ENCODE data around the gene SVEP1.

The SVEP1 gene

DNA sequence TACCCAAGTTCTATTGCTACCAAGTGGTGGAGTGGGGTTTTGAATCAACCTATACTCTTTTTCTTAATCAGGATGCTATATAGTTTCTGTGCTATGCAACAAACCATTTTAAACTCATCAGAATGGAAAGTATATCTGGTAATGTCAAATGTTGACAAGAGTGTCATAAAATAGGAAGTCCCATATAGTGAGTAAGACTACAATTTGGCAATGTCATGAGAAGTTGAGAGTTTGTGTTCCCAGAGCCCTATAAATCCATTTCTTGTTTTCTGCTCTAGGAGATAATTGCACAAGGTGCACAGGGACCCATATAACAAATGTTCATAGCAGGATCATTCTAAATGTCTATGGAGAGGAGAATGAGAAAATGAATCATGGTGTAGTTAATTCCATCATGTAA lies 132.1 kb downstream of the SVEP1 start:
- H3K4me3 Mint-ChIP-seq, result no peak overlapping the region
- no peak overlapping the region for H3K27ac Mint-ChIP-seq
- H3K27me3 Mint-ChIP-seq (ENCODE audit: low read depth, poor library complexity), result no peaks in the 10 kb centered on the region
- no peak for DNase-seq
- peaks cover 13% of the 10 kb centered on the region for H3K9me3 Mint-ChIP-seq
- TF ChIP-seq, protein P1, sequence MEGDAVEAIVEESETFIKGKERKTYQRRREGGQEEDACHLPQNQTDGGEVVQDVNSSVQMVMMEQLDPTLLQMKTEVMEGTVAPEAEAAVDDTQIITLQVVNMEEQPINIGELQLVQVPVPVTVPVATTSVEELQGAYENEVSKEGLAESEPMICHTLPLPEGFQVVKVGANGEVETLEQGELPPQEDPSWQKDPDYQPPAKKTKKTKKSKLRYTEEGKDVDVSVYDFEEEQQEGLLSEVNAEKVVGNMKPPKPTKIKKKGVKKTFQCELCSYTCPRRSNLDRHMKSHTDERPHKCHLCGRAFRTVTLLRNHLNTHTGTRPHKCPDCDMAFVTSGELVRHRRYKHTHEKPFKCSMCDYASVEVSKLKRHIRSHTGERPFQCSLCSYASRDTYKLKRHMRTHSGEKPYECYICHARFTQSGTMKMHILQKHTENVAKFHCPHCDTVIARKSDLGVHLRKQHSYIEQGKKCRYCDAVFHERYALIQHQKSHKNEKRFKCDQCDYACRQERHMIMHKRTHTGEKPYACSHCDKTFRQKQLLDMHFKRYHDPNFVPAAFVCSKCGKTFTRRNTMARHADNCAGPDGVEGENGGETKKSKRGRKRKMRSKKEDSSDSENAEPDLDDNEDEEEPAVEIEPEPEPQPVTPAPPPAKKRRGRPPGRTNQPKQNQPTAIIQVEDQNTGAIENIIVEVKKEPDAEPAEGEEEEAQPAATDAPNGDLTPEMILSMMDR (IDR thresholded peaks at IDR 0.05), result no peak
- H3K4me1 Mint-ChIP-seq, result peaks cover 12% of the 10 kb centered on the region
- H3K36me3 Mint-ChIP-seq (ENCODE audit: low read depth), result peaks cover 14% of the 10 kb centered on the region

DNA sequence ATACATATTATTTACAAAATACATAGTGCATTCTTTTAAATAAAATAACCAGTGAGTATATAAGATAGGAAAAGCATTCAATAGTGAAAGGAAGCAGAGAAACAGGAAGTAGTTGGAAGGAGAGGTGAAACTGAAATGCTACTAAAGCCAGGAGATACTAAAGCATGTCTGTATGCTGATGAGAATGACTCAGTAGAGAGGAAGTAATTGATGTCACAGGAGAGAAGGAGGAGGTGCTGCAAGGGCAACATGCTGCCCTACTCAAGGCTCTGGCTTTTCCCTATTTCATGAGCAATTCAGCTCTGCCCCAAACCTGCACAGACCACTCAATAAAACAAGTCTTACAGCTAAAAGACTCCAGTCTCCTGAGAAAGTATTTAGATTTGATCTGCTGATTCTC lies 133.4 kb downstream of the SVEP1 start:
- Mint-ChIP-seq H3K4me1 (peaks cover 22% of the 10 kb centered on the region), H3K27me3 (ENCODE audit: low read depth, poor library complexity) (no peaks in the 10 kb centered on the region), H3K36me3 (ENCODE audit: low read depth) (peaks cover 14% of the 10 kb centered on the region), H3K9me3 (peaks cover 13% of the 10 kb centered on the region), H3K4me3 (no peak overlapping the region), H3K27ac (no peak overlapping the region)
- TF ChIP-seq, protein P1 (IDR thresholded peaks at IDR 0.05), result no peak
- no peak for DNase-seq

DNA sequence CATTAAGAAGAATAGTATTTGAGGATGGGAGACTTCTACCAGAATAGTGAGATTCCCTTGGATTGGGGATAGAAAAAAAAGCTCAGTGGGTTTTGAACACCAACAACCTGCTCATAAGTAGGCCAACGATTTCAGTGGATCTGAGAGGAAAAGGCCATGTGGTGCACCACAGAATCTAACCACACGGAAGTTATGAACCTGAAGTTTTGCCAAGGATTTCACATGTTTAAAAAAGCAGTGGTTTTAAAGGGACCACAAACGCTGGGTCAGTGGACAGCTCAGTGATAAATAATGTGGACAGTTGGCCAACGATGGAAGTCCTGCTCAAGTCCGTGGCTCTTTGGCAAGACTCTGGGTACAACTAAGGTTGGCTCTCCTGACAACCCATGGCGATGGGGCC lies 134.6 kb downstream of the SVEP1 start:
- Mint-ChIP-seq H3K4me3 (no peak overlapping the region), H3K27me3 (ENCODE audit: low read depth, poor library complexity) (peaks cover 3% of the 10 kb centered on the region), H3K9me3 (peaks cover 13% of the 10 kb centered on the region), H3K36me3 (ENCODE audit: low read depth) (peaks cover 14% of the 10 kb centered on the region), H3K4me1 (peaks cover 23% of the 10 kb centered on the region), H3K27ac (no peak overlapping the region)
- DNase-seq, result no peak
- TF ChIP-seq, protein P1 (IDR thresholded peaks at IDR 0.05), result no peak

DNA sequence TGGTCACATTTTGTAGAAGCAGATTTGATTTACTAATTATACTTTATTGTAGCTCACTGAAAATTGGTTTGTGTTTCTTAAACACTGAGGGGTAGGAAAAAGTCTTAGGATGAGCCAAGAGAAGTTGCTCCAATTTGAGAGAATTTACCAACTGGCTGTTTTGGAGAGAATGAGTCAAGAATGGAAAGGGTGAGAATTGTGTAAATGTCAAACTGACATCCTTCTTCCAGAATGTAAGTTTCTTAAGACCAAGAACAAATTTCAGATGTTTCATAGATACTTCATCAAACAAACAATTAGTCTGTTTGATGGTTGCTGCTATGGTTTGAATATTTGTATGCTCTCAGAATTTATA lies 135.7 kb downstream of the SVEP1 start:
- DNase-seq, result no peak
- TF ChIP-seq, protein P1 (IDR thresholded peaks at IDR 0.05), result no peak
- Mint-ChIP-seq H3K27ac (no peak overlapping the region), H3K4me1 (peaks cover 23% of the 10 kb centered on the region), H3K9me3 (peaks cover 13% of the 10 kb centered on the region), H3K36me3 (ENCODE audit: low read depth) (peaks cover 14% of the 10 kb centered on the region), H3K4me3 (no peak overlapping the region), H3K27me3 (ENCODE audit: low read depth, poor library complexity) (peaks cover 3% of the 10 kb centered on the region)

DNA sequence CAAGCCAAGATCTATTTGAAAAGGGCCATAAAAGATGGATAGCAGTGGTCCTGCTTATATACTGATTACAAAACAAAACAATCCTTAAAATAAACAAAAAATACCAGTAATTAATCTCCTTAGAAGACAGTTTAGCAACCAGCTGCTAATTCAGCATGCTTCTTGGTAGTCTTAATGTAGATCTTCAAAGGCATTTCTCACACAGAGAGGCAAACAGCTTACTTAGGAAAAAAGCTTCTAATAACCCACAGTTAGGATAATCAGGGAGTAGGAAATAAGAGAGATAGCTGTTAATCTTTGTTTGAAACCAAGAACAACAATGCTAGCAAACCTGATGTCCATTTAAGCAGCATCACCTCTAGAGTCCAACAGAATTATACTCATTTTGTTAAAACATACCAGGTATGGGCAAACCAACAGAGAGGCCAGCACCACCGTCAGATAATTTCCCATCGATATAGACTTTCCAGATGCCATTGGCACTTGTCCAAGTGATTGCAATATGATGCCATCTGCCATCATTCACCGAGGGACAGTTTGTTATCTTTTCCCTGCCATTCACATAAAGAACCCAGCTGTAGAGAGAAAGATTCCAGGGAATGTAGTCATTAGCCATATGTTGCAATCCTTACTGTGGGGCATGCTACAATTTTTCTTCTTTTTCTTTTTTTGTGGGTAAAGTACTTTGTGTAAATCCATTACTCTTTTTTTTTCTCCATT lies 136.2 kb downstream of the SVEP1 start:
- Mint-ChIP-seq H3K9me3 (peaks cover 13% of the 10 kb centered on the region), H3K4me1 (peaks cover 23% of the 10 kb centered on the region), H3K27me3 (ENCODE audit: low read depth, poor library complexity) (peaks cover 3% of the 10 kb centered on the region), H3K27ac (no peak overlapping the region), H3K4me3 (no peak overlapping the region), H3K36me3 (ENCODE audit: low read depth) (peaks cover 14% of the 10 kb centered on the region)
- DNase-seq, result no peak
- TF ChIP-seq, protein P1 (IDR thresholded peaks at IDR 0.05), result no peak

DNA sequence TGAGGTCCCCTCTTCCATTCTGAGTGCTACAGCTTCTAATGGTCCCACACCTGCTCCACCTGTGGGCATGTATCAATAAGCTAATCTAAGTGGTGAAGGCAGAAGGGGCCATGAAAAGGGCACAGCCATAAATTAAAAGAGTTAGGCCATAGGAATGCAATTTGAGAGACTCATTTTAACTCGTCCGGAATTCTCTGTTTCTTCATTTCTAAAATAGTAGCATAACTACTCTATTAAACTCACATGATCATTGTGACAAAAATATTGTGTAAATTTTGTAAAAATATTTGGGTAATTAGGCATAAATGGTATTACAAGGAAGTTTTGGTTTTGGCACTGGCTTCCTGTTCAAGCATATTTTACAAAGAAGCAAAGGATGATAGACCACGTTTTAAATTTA lies 138.7 kb downstream of the SVEP1 start:
- Mint-ChIP-seq H3K9me3 (peaks cover 4% of the 10 kb centered on the region), H3K4me1 (peaks cover 23% of the 10 kb centered on the region), H3K4me3 (no peak overlapping the region), H3K27me3 (ENCODE audit: low read depth, poor library complexity) (peaks cover 3% of the 10 kb centered on the region), H3K36me3 (ENCODE audit: low read depth) (peaks cover 4% of the 10 kb centered on the region), H3K27ac (no peak overlapping the region)
- TF ChIP-seq, protein P1 (IDR thresholded peaks at IDR 0.05), result no peak
- no peak for DNase-seq
